Nephron progenitor cell (in vitro differentiated cells): ENCODE measurements around the gene SYTL3.
A peak's percentile ranks its signal among the peaks of the same experiment; 100 is the strongest.

Experiments
- DNase-seq: peaks from one replicate; pipeline ENCODE4 v3.0.0; 2021
- H3K27ac Mint-ChIP-seq: 2 replicates; pipeline ENCODE4 v1.8.0; 2021; ENCODE audit warnings: mild to moderate bottlenecking, moderate library complexity, mixed read lengths
- H3K27me3 Mint-ChIP-seq: 2 replicates; pipeline ENCODE4 v1.8.0; 2021; ENCODE audit warnings: mild to moderate bottlenecking, low read depth, mixed read lengths; ENCODE audit not compliant: poor library complexity
- H3K36me3 Mint-ChIP-seq: 2 replicates; pipeline ENCODE4 v1.8.0; 2021; ENCODE audit warnings: low read depth, mixed read lengths
- H3K4me1 Mint-ChIP-seq: 2 replicates; pipeline ENCODE4 v1.8.0; 2021; ENCODE audit warnings: mixed read lengths
- H3K4me3 Mint-ChIP-seq: 2 replicates; pipeline ENCODE4 v1.8.0; 2021; ENCODE audit warnings: mild to moderate bottlenecking, moderate library complexity, mixed read lengths
- H3K9me3 Mint-ChIP-seq: 2 replicates; pipeline ENCODE4 v1.8.0; 2021; ENCODE audit warnings: mild to moderate bottlenecking, moderate library complexity, mixed read lengths
- CTCF ChIP-seq: fragments of 200-600 bp; sonication (generic); IDR thresholded peaks from 2 replicates; pipeline ENCODE4 v1.5.0; 2021; ENCODE audit warnings: antibody characterized with exemption

The SYTL3 gene

DNA sequence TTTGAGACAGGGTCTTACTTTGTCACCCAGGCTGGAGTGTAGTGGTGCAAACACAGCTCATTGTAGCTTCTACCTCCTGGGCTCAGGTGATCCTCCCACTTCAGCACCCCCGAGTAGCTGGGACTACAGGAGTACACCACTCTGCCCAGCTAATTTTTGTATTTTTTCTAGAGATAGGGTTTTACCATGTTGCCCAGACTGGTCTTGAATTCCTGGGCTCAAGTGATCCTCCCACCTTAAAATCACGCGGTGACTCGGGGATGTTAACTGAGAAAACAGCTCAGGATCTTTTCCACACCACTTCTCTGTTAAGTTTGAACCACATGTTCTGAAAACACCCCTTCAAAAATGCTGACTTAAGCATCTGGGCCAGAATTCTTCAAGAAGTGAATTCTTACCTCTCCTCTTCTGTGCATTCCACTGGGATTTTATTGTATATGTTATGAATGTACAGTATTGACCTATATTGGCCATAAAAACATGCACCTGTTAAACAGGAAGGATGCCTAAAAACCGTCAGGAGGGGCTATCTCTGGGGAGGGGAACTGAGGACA lies 72.4 kb downstream of the SYTL3 start:
- Mint-ChIP-seq H3K4me3 (no peak overlapping the region), H3K27ac (no peak overlapping the region), H3K27me3 (peaks cover 4% of the 10 kb centered on the region), H3K36me3 (no peaks in the 10 kb centered on the region), H3K9me3 (no peaks in the 10 kb centered on the region), H3K4me1 (peaks cover 5% of the 10 kb centered on the region)
- DNase-seq, result no peak
- no peak for TF ChIP-seq CTCF

GRCh38 chr6:158725704-158726103 lies 75.8 kb downstream of the SYTL3 start:
- Mint-ChIP-seq H3K27ac (no peak overlapping the region), H3K36me3 (peaks cover 8% of the 10 kb centered on the region), H3K27me3 (peaks cover 4% of the 10 kb centered on the region), H3K4me3 (no peak overlapping the region), H3K9me3 (peaks cover 9% of the 10 kb centered on the region), H3K4me1 (peaks cover 5% of the 10 kb centered on the region)
- no peak for DNase-seq
- TF ChIP-seq CTCF, result no peak

DNA sequence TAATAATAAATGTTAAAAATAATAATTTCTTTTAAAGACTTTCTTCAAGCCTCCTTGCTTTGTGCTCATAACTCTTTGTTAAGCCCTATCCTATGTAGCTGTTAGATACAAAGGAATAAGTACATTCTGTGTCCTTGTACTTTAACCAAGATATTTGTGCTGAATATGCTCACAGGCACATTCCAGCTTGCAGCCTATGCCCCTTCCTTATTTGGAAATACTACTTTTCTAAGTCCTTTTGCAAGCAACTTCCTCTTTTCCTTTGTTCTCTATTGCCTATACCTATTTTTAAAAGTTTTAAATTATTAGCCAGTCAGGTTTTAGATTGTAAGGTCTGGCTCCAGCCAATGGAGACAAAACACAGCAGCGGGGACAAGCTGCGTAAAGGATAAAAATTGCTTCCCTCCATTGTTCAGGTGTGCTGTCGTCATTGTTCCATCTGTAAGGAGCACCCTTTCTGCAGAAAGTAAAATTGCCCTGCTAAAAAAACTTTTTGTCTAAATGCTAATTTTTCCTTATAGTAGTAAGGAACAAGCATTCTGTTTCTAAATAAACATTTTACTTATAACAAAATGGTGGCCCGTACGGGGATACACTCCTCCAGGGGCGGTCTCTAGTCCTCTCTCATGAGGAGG lies 80.2 kb downstream of the SYTL3 start:
- no peak for DNase-seq
- H3K4me1 Mint-ChIP-seq, result peaks cover 5% of the 10 kb centered on the region
- peaks cover 8% of the 10 kb centered on the region for H3K36me3 Mint-ChIP-seq
- peak overlapping the region; percentile 62 for H3K4me3 Mint-ChIP-seq
- no peak overlapping the region for H3K27ac Mint-ChIP-seq
- H3K27me3 Mint-ChIP-seq, result peaks cover 4% of the 10 kb centered on the region
- no peak for TF ChIP-seq CTCF
- peaks cover 33% of the 10 kb centered on the region for H3K9me3 Mint-ChIP-seq

DNA sequence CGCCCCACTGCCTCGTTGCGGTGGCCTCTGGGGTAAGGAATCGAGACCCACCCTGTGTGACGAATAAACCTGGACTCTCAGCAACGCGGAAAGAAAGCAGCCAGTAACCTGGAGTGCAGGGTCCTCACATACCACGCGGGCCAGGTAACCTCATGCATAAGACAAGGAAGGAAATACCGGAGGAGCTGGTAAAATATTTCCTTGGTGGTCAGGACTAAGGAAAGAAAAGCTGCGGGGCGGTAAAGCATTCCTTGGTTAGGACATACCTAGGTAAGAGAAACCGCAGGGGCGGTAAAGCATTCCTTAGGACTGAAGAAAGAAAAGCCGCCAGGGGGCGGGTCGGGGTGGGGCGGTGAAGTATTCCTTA lies 80.7 kb downstream of the SYTL3 start:
- DNase-seq, result no peak
- peaks cover 5% of the 10 kb centered on the region for H3K4me1 Mint-ChIP-seq
- H3K36me3 Mint-ChIP-seq, result peaks cover 8% of the 10 kb centered on the region
- no peak for TF ChIP-seq CTCF
- no peak overlapping the region for H3K27ac Mint-ChIP-seq
- H3K27me3 Mint-ChIP-seq, result peaks cover 4% of the 10 kb centered on the region
- peaks cover 33% of the 10 kb centered on the region for H3K9me3 Mint-ChIP-seq
- peak overlapping the region; percentile 62 for H3K4me3 Mint-ChIP-seq

- no peak for DNase-seq
- Mint-ChIP-seq H3K27me3 (peaks cover 4% of the 10 kb centered on the region), H3K9me3 (peaks cover 39% of the 10 kb centered on the region), H3K4me3 (no peak overlapping the region), H3K4me1 (peaks cover 10% of the 10 kb centered on the region), H3K36me3 (peaks cover 7% of the 10 kb centered on the region), H3K27ac (no peak overlapping the region)
- TF ChIP-seq CTCF, result no peak
These were observed 85.2 kb downstream of the SYTL3 start for GRCh38 chr6:158735009-158735408.

GRCh38 chr6:158737082-158737709 lies 87.3 kb downstream of the SYTL3 start:
- peaks cover 4% of the 10 kb centered on the region for H3K36me3 Mint-ChIP-seq
- H3K9me3 Mint-ChIP-seq, result peaks cover 41% of the 10 kb centered on the region
- no peak for TF ChIP-seq CTCF
- H3K4me3 Mint-ChIP-seq, result no peak overlapping the region
- DNase-seq, result no peak
- peaks cover 10% of the 10 kb centered on the region for H3K4me1 Mint-ChIP-seq
- H3K27ac Mint-ChIP-seq, result no peak overlapping the region
- no peaks in the 10 kb centered on the region for H3K27me3 Mint-ChIP-seq
